MM.1S (cell line): ENCODE measurements around the gene FAN1.

Source experiments
- DNase-seq: peaks from one replicate; pipeline ENCODE4 v3.0.0-alpha.2; 2015
- H2AFZ ChIP-seq: fragments of 300-600 bp; sonication (generic); 2 replicates; pipeline ENCODE4 v1.6.0; 2016; ENCODE audit warnings: antibody characterized with exemption, low read length
- H3F3A ChIP-seq: fragments of 300-600 bp; sonication (generic); 2 replicates; pipeline ENCODE4 v1.6.1; 2016; ENCODE audit warnings: mild to moderate bottlenecking, antibody characterized with exemption, low read length, moderate library complexity, mixed read lengths; ENCODE audit not compliant: insufficient read depth
- H3K27ac ChIP-seq: fragments of 300-600 bp; sonication (generic); 2 replicates; pipeline ENCODE4 v1.5.1; 2016; ENCODE audit warnings: mild to moderate bottlenecking, low read length
- H3K27me3 ChIP-seq: fragments of 300-600 bp; sonication (generic); replicated peaks from 2 replicates; pipeline ENCODE4 v1.6.0; 2016; ENCODE audit warnings: low read length; ENCODE audit not compliant: insufficient read depth
- H3K36me3 ChIP-seq: fragments of 300-600 bp; sonication (generic); replicated peaks from 2 replicates; pipeline ENCODE4 v1.6.1; 2016; ENCODE audit warnings: mild to moderate bottlenecking, low read length, mixed read lengths; ENCODE audit not compliant: insufficient read depth
- H3K4me1 ChIP-seq: fragments of 300-600 bp; sonication (generic); 2 replicates; pipeline ENCODE4 v1.6.1; 2016; ENCODE audit warnings: low read length, mixed read lengths
- H3K4me2 ChIP-seq: fragments of 300-600 bp; sonication (generic); 2 replicates; pipeline ENCODE4 v1.6.0; 2016; ENCODE audit warnings: low read depth, low read length
- H3K4me3 ChIP-seq: fragments of 300-600 bp; sonication (generic); 2 replicates; pipeline ENCODE4 v1.5.1; 2016; ENCODE audit warnings: low read length, mixed read lengths
- H3K79me2 ChIP-seq: fragments of 300-600 bp; sonication (generic); 2 replicates; pipeline ENCODE4 v1.6.1; 2016; ENCODE audit warnings: mixed run types, low read length, mixed read lengths
- H3K9ac ChIP-seq: fragments of 300-600 bp; sonication (generic); 2 replicates; pipeline ENCODE4 v1.6.1; 2016; ENCODE audit warnings: low read length, mixed read lengths
- H3K9me2 ChIP-seq: fragments of 300-600 bp; sonication (generic); replicated peaks from 2 replicates; pipeline ENCODE4 v1.6.1; 2016; ENCODE audit warnings: mild to moderate bottlenecking, low read length, mixed read lengths; ENCODE audit not compliant: insufficient read depth
- H3K9me3 ChIP-seq: fragments of 300-600 bp; sonication (generic); replicated peaks from 2 replicates; pipeline ENCODE4 v1.6.1; 2016; ENCODE audit warnings: mild to moderate bottlenecking, low read length, mixed read lengths; ENCODE audit not compliant: insufficient read depth
- H4K20me1 ChIP-seq: fragments of 300-600 bp; sonication (generic); 2 replicates; pipeline ENCODE4 v1.6.1; 2016; ENCODE audit warnings: mild to moderate bottlenecking, low read length, moderate library complexity, mixed read lengths; ENCODE audit not compliant: insufficient read depth
- CTCF ChIP-seq: fragments of 300-600 bp; sonication (generic); IDR thresholded peaks from 2 replicates; pipeline ENCODE4 v1.5.1; 2016; ENCODE audit warnings: antibody characterized with exemption, low read length, mixed read lengths
- EZH2 ChIP-seq: fragments of 300-600 bp; sonication (generic); optimal IDR thresholded peaks from 2 replicates; pipeline ENCODE3; 2017; ENCODE audit warnings: low read depth, mild to moderate bottlenecking, antibody characterized with exemption, low read length, mixed read lengths
- EZH2phosphoT487 ChIP-seq: fragments of 300-600 bp; sonication (generic); IDR thresholded peaks from 2 replicates; pipeline ENCODE4 v1.6.1; 2018; ENCODE audit warnings: antibody characterized with exemption, low read length

Gene FAN1

GRCh38 chr15:30927148-30927761, 23.5 kb downstream of the FAN1 start:
- Histone ChIP-seq H4K20me1 (no peaks in the 10 kb centered on the region), H3K36me3 (no peaks in the 10 kb centered on the region; the same call in 1 of the 2 replicates), H3K79me2 (no peaks in the 10 kb centered on the region), H3K9me2 (no peaks in the 10 kb centered on the region), H3K9ac (no peak overlapping the region), H3K4me3 (no peak overlapping the region), H3K4me1 (no peaks in the 10 kb centered on the region), H3F3A (no peaks in the 10 kb centered on the region), H3K27ac (no peak overlapping the region), H3K27me3 (no peaks in the 10 kb centered on the region), H3K9me3 (no peaks in the 10 kb centered on the region), H2AFZ (no peak overlapping the region), H3K4me2 (no peak overlapping the region)
- TF ChIP-seq EZH2, result no peak
- no peak for TF ChIP-seq EZH2phosphoT487
- TF ChIP-seq CTCF, result no peak
- DNase-seq, result no peak

GRCh38 chr15:30928076-30928475, 24.4 kb downstream of the FAN1 start:
- no peaks in the 10 kb centered on the region for H3K79me2 ChIP-seq
- no peaks in the 10 kb centered on the region; the same call in 1 of the 2 replicates for H3K36me3 ChIP-seq
- H2AFZ ChIP-seq, result no peak overlapping the region
- TF ChIP-seq EZH2phosphoT487 (no peak), EZH2 (no peak), CTCF (no peak)
- no peaks in the 10 kb centered on the region for H3K4me1 ChIP-seq
- no peak overlapping the region for H3K9ac ChIP-seq
- H3K9me3 ChIP-seq, result no peaks in the 10 kb centered on the region
- DNase-seq, result no peak
- no peaks in the 10 kb centered on the region for H3F3A ChIP-seq
- no peaks in the 10 kb centered on the region for H3K9me2 ChIP-seq
- H3K4me3 ChIP-seq, result no peak overlapping the region
- H3K27me3 ChIP-seq, result no peaks in the 10 kb centered on the region
- no peak overlapping the region for H3K27ac ChIP-seq
- no peak overlapping the region for H3K4me2 ChIP-seq
- H4K20me1 ChIP-seq, result no peaks in the 10 kb centered on the region

GRCh38 chr15:30929064-30929669, 25.5 kb downstream of the FAN1 start:
- Histone ChIP-seq H3K27ac (no peak overlapping the region), H3K9me2 (no peaks in the 10 kb centered on the region), H3K9me3 (no peaks in the 10 kb centered on the region), H3K4me2 (no peak overlapping the region), H2AFZ (no peak overlapping the region), H3K36me3 (no peaks in the 10 kb centered on the region; the same call in 1 of the 2 replicates), H3F3A (no peaks in the 10 kb centered on the region; the same call in 1 of the 2 replicates), H4K20me1 (no peaks in the 10 kb centered on the region), H3K9ac (no peak overlapping the region), H3K4me1 (no peaks in the 10 kb centered on the region), H3K79me2 (no peaks in the 10 kb centered on the region), H3K4me3 (no peak overlapping the region), H3K27me3 (no peaks in the 10 kb centered on the region)
- no peak for DNase-seq
- TF ChIP-seq CTCF, result no peak
- TF ChIP-seq EZH2, result no peak
- TF ChIP-seq EZH2phosphoT487, result no peak
